GOT3 (cell line): Measurements from ENCODE around the gene MARCHF10.

Experiments
- DNase-seq: peaks from one replicate; lab custom pipeline; 2025; ENCODE audit warnings: mixed read lengths; lab: John Stamatoyannopoulos, UW

MARCHF10 gene

GRCh38 chr17:62658136-62658920, 149.8 kb downstream of the MARCHF10 start:
- DNase-seq, result no peak

DNA sequence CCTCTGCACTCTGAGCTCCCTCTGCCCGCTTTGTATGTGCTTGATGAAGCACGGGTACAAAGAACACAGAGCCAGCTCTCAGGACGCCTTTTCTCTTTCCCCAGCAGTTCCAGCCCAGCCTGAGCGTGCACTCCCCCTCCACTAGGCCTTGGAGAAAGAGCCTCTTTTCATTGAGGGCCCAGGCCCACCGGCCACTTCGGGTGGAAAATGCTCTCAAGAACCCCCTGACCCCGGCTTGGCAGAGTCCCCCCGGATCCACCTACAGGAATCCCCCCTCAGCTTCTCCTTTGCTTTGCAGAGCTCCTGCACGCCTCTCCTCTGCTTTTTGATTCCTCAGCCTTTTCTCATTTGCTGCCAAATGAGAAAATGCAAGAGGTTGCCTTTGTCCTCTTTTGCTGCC, 150.4 kb downstream of the MARCHF10 start:
- DNase-seq, result no peak

- DNase-seq, result no peak
These were observed 150.9 kb downstream of the MARCHF10 start for GRCh38 chr17:62657145-62657665.

- no peak for DNase-seq
These were observed 151.7 kb downstream of the MARCHF10 start for GRCh38 chr17:62656446-62656845.

GRCh38 chr17:62655656-62656055, 152.5 kb downstream of the MARCHF10 start:
- no peak for DNase-seq

GRCh38 chr17:62653826-62654761, 154.0 kb downstream of the MARCHF10 start:
- DNase-seq, result peak; percentile 14

- DNase-seq, result peak; percentile 15
These were observed 154.9 kb downstream of the MARCHF10 start for GRCh38 chr17:62653002-62653825.

- DNase-seq, result peak; percentile 13
These were observed 155.7 kb downstream of the MARCHF10 start for GRCh38 chr17:62652251-62653001.
